ENCODE measurements around the gene SLC25A19. TPM values are rescaled to one million over a fixed set of nuclear protein-coding genes. Genes with fewer than 3 reads are reported as not detected.

SLC25A19 gene
- total RNA-seq, 6 experiments from 2014 or later, result 5.7 to 14.6 (median 7.1) TPM

GRCh38 chr17:75270966-75271232 is 18.3 kb downstream of the SLC25A19 start, which contains the start of gene MIF4GD:
Gene MIF4GD, minus strand, starts transcription at chr17:75271231. Its CDS starts 1,036 bp downstream, at chr17:75270195.
- DNase-seq, result no peak
- Mint-ChIP-seq H3K4me3 (peak within 1 kb of the TSS; percentile 83), H3K27ac (peak within 1 kb of the TSS; percentile 62), H3K27me3 (ENCODE audit: insufficient read depth) (no peaks in the 10 kb centered on the region), H3K9me3 (no peaks in the 10 kb centered on the region), H3K36me3 (ENCODE audit: low read depth) (0 out of 2 replicates have a peak, but pooled peaks cover 6% of the 10 kb centered on the region), H3K4me1 (ENCODE audit: low read depth) (peaks cover 40% of the 10 kb centered on the region)
- TF ChIP-seq CTCF (IDR thresholded peaks at IDR 0.05), result no peak

GRCh38 chr17:75270218-75270965 is 18.8 kb downstream of the SLC25A19 start:
- Mint-ChIP-seq H3K27ac (peak overlapping the region; percentile 62), H3K36me3 (ENCODE audit: low read depth) (0 out of 2 replicates have a peak, but pooled peaks cover 6% of the 10 kb centered on the region), H3K27me3 (ENCODE audit: insufficient read depth) (no peaks in the 10 kb centered on the region), H3K9me3 (no peaks in the 10 kb centered on the region), H3K4me3 (peak overlapping the region; percentile 83), H3K4me1 (ENCODE audit: low read depth) (peaks cover 40% of the 10 kb centered on the region)
- TF ChIP-seq CTCF (IDR thresholded peaks at IDR 0.05), result peak; percentile 66
- DNase-seq, result peak; percentile 66

- DNase-seq, result no peak
- no peaks in the 10 kb centered on the region for H3K9me3 Mint-ChIP-seq
- peaks cover 40% of the 10 kb centered on the region for H3K4me1 Mint-ChIP-seq (ENCODE audit: low read depth)
- H3K4me3 Mint-ChIP-seq, result peak overlapping the region; percentile 83
- H3K27ac Mint-ChIP-seq, result peak overlapping the region; percentile 62
- H3K36me3 Mint-ChIP-seq (ENCODE audit: low read depth), result 0 out of 2 replicates have a peak, but pooled peaks cover 6% of the 10 kb centered on the region
- TF ChIP-seq CTCF (IDR thresholded peaks at IDR 0.05), result no peak
- no peaks in the 10 kb centered on the region for H3K27me3 Mint-ChIP-seq (ENCODE audit: insufficient read depth)
Observed at GRCh38 chr17:75269844-75270217, 19.4 kb downstream of the SLC25A19 start.

- Mint-ChIP-seq H3K27ac (no peak overlapping the region), H3K36me3 (ENCODE audit: low read depth) (peaks cover 7% of the 10 kb centered on the region; the same call in 1 of the 2 replicates), H3K4me1 (ENCODE audit: low read depth) (peaks cover 27% of the 10 kb centered on the region), H3K9me3 (no peaks in the 10 kb centered on the region), H3K4me3 (no peak overlapping the region), H3K27me3 (ENCODE audit: insufficient read depth) (no peaks in the 10 kb centered on the region)
- DNase-seq, result no peak
- TF ChIP-seq CTCF (IDR thresholded peaks at IDR 0.05), result peak; percentile 21; the same call in 1 of the 2 replicates
Observed at GRCh38 chr17:75267411-75268232, 21.6 kb downstream of the SLC25A19 start.

- Mint-ChIP-seq H3K27me3 (ENCODE audit: insufficient read depth) (no peaks in the 10 kb centered on the region), H3K9me3 (no peaks in the 10 kb centered on the region), H3K27ac (no peak overlapping the region), H3K36me3 (ENCODE audit: low read depth) (peaks cover 12% of the 10 kb centered on the region), H3K4me1 (ENCODE audit: low read depth) (peaks cover 29% of the 10 kb centered on the region), H3K4me3 (no peak overlapping the region)
- DNase-seq, result no peak
- no peak for TF ChIP-seq CTCF (IDR thresholded peaks at IDR 0.05)
Observed at GRCh38 chr17:75267153-75267410, 22.2 kb downstream of the SLC25A19 start.
